HEK293 (cell line): ENCODE measurements around the gene C12orf57.

Source experiments
- CTCF ChIA-PET: fragments of 350-600 bp; formaldehyde crosslinking; extraction: SDS; loops from one replicate; lab custom pipeline; 2021; ENCODE audit warnings: antibody characterized with exemption; lab: Yijun Ruan, JAX
- POLR2A ChIA-PET: fragments of 300-600 bp; formaldehyde crosslinking; extraction: SDS; loops from one replicate; lab custom pipeline; 2020; ENCODE audit warnings: antibody characterized with exemption, inconsistent platforms; lab: Yijun Ruan, JAX
- H3K27ac ChIP-seq: fragments of 200-500 bp; sonication (Bioruptor generic); 2 replicates; pipeline ENCODE4 v1.5.1; 2014; ENCODE audit warnings: low read depth, low read length, control low read depth, inconsistent platforms; ENCODE audit errors: extremely low read depth
- H3K36me3 ChIP-seq, 2 experiments: fragments of 200-500 bp in 1 of 2; sonication (Bioruptor generic) in 1 of 2; 1 replicate in 1 of 2; 2 replicates in 1 of 2; pipeline ENCODE4 v1.5.1; 2014 to 2017; ENCODE audit warnings: inconsistent platforms in 2 of 2, low read length in 2 of 2; ENCODE audit not compliant: control insufficient read depth in 2 of 2, insufficient read depth in 1 of 2
- H3K4me1 ChIP-seq: fragments of 200-500 bp; sonication (Bioruptor generic); 2 replicates; pipeline ENCODE4 v1.5.1; 2014; ENCODE audit warnings: mild to moderate bottlenecking, low read length, inconsistent platforms; ENCODE audit not compliant: control insufficient read depth, insufficient read depth
- H3K4me3 ChIP-seq: 2 replicates; pipeline ENCODE4 v1.5.1; 2011; ENCODE audit warnings: low read depth, mild to moderate bottlenecking, control low read depth, low read length, moderate library complexity
- H3K9me3 ChIP-seq: fragments of 200-500 bp; sonication (Bioruptor generic); 2 replicates; pipeline ENCODE4 v1.5.1; 2014; ENCODE audit warnings: low read depth, low read length, inconsistent platforms; ENCODE audit not compliant: control insufficient read depth, insufficient read depth
- MYNN ChIP-seq: fragments of 450-650 bp; formaldehyde crosslinking; IDR thresholded peaks from 2 replicates; pipeline ENCODE4 v1.5.1; 2016; ENCODE audit warnings: missing biosample characterization, missing genetic modification characterization, borderline replicate concordance
- ZNF138 ChIP-seq: fragments of 450-650 bp; formaldehyde crosslinking; IDR thresholded peaks from 2 replicates; pipeline ENCODE4 v1.5.1; 2016; ENCODE audit warnings: missing biosample characterization, missing genetic modification characterization, borderline replicate concordance
- ZNF174 ChIP-seq: fragments of 450-650 bp; formaldehyde crosslinking; IDR thresholded peaks from 2 replicates; pipeline ENCODE4 v1.5.0; 2017; ENCODE audit warnings: missing biosample characterization, mild to moderate bottlenecking, missing genetic modification characterization
- ZNF24 ChIP-seq: fragments of 450-650 bp; formaldehyde crosslinking; IDR thresholded peaks from 2 replicates; pipeline ENCODE4 v1.5.1; 2016; ENCODE audit warnings: missing biosample characterization, missing genetic modification characterization
- ZNF292 ChIP-seq: fragments of 450-650 bp; formaldehyde crosslinking; IDR thresholded peaks from 2 replicates; pipeline ENCODE4 v1.5.1; 2016; ENCODE audit warnings: low read depth, missing biosample characterization, missing genetic modification characterization, borderline replicate concordance
- ZNF423 ChIP-seq: fragments of 450-650 bp; formaldehyde crosslinking; IDR thresholded peaks from 2 replicates; pipeline ENCODE4 v1.5.1; 2016; ENCODE audit warnings: missing biosample characterization, missing genetic modification characterization
- ZNF433 ChIP-seq: fragments of 450-650 bp; formaldehyde crosslinking; IDR thresholded peaks from 2 replicates; pipeline ENCODE4 v1.5.1; 2016; ENCODE audit warnings: missing biosample characterization, missing genetic modification characterization, low read depth
- ZNF530 ChIP-seq: fragments of 450-650 bp; formaldehyde crosslinking; IDR thresholded peaks from 2 replicates; pipeline ENCODE4 v1.5.1; 2016; ENCODE audit warnings: low read depth, missing biosample characterization, missing genetic modification characterization
- ZNF558 ChIP-seq: fragments of 450-650 bp; formaldehyde crosslinking; IDR thresholded peaks from 2 replicates; pipeline ENCODE4 v1.5.1; 2016; ENCODE audit warnings: missing biosample characterization, missing genetic modification characterization
- ZNF654 ChIP-seq: fragments of 450-650 bp; formaldehyde crosslinking; IDR thresholded peaks from 2 replicates; pipeline ENCODE4 v1.5.1; 2016; ENCODE audit warnings: low read depth, missing biosample characterization, missing genetic modification characterization
- ZSCAN23 ChIP-seq: fragments of 450-650 bp; formaldehyde crosslinking; IDR thresholded peaks from 2 replicates; pipeline ENCODE4 v1.5.1; 2016; ENCODE audit warnings: missing biosample characterization, missing genetic modification characterization
- TF ChIP-seq, protein P1 (sequence below): fragments of 450-650 bp; formaldehyde crosslinking; IDR thresholded peaks from 2 replicates; pipeline ENCODE4 v1.5.1; 2016; ENCODE audit warnings: missing biosample characterization, missing genetic modification characterization, borderline replicate concordance
- TF ChIP-seq, protein P2 (sequence below): fragments of 450-650 bp; formaldehyde crosslinking; IDR thresholded peaks from 2 replicates; pipeline ENCODE4 v1.5.0; 2017; ENCODE audit warnings: missing biosample characterization, missing genetic modification characterization, borderline replicate concordance
- TF ChIP-seq, protein P3 (sequence below): fragments of 450-650 bp; formaldehyde crosslinking; IDR thresholded peaks from 2 replicates; pipeline ENCODE4 v1.5.1; 2016; ENCODE audit warnings: missing biosample characterization, missing genetic modification characterization
- TF ChIP-seq, protein P4 (sequence below): IDR thresholded peaks from 2 replicates; pipeline ENCODE4 v1.6.1; 2011; ENCODE audit warnings: mild to moderate bottlenecking, low read depth, low read length, borderline replicate concordance
- TF ChIP-seq, protein P5 (sequence below): fragments of 450-650 bp; formaldehyde crosslinking; IDR thresholded peaks from 2 replicates; pipeline ENCODE4 v1.5.1; 2016; ENCODE audit warnings: missing biosample characterization, missing genetic modification characterization
- TF ChIP-seq, protein P6 (sequence below): fragments of 450-650 bp; formaldehyde crosslinking; IDR thresholded peaks from 2 replicates; pipeline ENCODE4 v1.5.1; 2016; ENCODE audit warnings: missing biosample characterization, missing genetic modification characterization

The C12orf57 gene

DNA sequence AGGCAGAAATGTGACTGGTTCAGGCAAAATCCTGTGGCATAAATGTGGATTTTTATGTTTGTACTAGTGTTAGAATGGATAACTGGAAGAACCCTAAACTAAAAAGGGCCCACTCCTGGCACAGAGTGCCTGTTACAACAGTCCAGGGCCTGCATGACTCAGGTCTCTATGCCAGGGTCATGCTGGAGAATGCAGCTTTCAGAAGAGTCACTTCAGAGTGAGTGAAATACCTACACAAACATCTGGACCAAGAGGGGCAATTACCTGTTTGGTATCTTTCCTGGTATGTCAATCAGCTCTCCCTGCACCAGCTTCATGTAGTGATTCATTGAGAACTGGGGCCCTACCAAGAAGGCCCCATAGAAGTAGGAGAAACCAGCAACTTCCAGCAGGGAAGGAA lies 36.9 kb downstream of the C12orf57 start:
- POLR2A ChIA-PET: no interaction called here

DNA sequence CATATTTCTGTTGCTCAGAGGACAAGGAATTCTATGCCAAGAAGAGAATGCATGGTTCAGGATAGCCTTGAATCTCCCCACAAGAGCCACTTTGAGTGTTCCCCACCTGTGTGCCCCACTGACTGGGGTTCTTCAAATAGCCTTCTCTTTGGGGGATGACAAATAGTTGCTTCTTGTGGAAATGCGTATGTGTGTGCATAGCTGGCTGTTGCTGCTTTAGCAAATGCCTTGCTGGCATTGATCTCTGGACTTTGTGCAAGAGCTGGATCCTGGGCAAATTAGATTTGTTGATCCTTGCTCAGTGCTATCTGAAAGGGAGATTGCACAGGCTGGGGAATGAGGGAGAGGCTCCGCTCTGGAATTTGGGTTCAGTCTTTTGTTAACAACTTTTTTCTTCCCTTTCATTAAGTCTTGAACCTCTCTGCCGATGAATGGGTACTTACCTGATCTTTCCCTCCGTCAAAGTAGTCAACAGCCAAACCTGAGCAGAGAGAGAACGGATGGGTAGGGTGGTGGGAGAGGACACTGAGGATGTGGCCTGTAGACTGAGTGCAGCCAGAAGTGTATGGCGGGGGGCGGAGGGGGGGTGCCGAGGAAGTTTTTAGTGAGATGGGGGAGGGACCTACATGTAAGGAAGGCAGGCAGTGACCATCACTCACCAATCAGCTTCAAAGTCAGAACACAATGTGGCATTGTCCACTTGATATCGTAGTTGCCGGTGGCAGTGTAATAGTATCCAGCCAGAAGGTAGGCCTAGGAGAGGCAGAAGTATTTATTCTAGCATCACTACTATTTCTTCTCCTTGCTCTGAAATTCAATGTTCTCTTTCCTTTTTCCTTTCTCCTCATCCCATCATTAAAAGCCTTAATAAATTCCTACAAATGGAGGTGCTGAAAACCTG lies 37.6 kb downstream of the C12orf57 start:
- CTCF ChIA-PET: interaction anchor here (0.7 to 1.5 kb wide), 3 partner anchors 17 to 207 kb away, joined by 3 to 5 read pairs (median 4); partner anchors contain the start of gene LPCAT3
- Histone ChIP-seq H3K27ac (no peak overlapping the region), H3K9me3 (no peaks in the 10 kb centered on the region), H3K36me3 (peaks cover 24 to 81% of the 10 kb centered on the region in 2 experiments), H3K4me1 (no peaks in the 10 kb centered on the region), H3K4me3 (no peak overlapping the region)
- TF ChIP-seq, protein P1, sequence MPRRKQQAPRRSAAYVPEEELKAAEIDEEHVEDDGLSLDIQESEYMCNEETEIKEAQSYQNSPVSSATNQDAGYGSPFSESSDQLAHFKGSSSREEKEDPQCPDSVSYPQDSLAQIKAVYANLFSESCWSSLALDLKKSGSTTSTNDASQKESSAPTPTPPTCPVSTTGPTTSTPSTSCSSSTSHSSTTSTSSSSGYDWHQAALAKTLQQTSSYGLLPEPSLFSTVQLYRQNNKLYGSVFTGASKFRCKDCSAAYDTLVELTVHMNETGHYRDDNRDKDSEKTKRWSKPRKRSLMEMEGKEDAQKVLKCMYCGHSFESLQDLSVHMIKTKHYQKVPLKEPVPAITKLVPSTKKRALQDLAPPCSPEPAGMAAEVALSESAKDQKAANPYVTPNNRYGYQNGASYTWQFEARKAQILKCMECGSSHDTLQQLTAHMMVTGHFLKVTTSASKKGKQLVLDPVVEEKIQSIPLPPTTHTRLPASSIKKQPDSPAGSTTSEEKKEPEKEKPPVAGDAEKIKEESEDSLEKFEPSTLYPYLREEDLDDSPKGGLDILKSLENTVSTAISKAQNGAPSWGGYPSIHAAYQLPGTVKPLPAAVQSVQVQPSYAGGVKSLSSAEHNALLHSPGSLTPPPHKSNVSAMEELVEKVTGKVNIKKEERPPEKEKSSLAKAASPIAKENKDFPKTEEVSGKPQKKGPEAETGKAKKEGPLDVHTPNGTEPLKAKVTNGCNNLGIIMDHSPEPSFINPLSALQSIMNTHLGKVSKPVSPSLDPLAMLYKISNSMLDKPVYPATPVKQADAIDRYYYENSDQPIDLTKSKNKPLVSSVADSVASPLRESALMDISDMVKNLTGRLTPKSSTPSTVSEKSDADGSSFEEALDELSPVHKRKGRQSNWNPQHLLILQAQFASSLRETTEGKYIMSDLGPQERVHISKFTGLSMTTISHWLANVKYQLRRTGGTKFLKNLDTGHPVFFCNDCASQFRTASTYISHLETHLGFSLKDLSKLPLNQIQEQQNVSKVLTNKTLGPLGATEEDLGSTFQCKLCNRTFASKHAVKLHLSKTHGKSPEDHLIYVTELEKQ (tag by site-specific recombination): no peak
- TF ChIP-seq ZNF174 (tag by site-specific recombination) (no peak), ZNF433 (tag by site-specific recombination) (no peak), ZNF654 (tag by site-specific recombination) (no peak), ZNF292 (tag by site-specific recombination) (no peak), ZNF558 (no peak), ZNF423 (tag by site-specific recombination) (no peak), ZNF138 (no peak)
- TF ChIP-seq, protein P2, sequence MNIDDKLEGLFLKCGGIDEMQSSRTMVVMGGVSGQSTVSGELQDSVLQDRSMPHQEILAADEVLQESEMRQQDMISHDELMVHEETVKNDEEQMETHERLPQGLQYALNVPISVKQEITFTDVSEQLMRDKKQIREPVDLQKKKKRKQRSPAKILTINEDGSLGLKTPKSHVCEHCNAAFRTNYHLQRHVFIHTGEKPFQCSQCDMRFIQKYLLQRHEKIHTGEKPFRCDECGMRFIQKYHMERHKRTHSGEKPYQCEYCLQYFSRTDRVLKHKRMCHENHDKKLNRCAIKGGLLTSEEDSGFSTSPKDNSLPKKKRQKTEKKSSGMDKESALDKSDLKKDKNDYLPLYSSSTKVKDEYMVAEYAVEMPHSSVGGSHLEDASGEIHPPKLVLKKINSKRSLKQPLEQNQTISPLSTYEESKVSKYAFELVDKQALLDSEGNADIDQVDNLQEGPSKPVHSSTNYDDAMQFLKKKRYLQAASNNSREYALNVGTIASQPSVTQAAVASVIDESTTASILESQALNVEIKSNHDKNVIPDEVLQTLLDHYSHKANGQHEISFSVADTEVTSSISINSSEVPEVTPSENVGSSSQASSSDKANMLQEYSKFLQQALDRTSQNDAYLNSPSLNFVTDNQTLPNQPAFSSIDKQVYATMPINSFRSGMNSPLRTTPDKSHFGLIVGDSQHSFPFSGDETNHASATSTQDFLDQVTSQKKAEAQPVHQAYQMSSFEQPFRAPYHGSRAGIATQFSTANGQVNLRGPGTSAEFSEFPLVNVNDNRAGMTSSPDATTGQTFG (tag by site-specific recombination): no peak
- TF ChIP-seq, protein P3, sequence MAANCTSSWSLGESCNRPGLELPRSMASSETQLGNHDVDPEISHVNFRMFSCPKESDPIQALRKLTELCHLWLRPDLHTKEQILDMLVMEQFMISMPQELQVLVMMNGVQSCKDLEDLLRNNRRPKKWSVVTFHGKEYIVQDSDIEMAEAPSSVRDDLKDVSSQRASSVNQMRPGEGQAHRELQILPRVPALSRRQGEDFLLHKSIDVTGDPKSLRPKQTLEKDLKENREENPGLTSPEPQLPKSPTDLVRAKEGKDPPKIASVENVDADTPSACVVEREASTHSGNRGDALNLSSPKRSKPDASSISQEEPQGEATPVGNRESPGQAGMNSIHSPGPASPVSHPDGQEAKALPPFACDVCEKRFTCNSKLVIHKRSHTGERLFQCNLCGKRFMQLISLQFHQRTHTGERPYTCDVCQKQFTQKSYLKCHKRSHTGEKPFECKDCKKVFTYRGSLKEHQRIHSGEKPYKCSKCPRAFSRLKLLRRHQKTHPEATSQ (tag by site-specific recombination): no peak
- TF ChIP-seq, protein P4, sequence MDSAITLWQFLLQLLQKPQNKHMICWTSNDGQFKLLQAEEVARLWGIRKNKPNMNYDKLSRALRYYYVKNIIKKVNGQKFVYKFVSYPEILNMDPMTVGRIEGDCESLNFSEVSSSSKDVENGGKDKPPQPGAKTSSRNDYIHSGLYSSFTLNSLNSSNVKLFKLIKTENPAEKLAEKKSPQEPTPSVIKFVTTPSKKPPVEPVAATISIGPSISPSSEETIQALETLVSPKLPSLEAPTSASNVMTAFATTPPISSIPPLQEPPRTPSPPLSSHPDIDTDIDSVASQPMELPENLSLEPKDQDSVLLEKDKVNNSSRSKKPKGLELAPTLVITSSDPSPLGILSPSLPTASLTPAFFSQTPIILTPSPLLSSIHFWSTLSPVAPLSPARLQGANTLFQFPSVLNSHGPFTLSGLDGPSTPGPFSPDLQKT: no peak
- TF ChIP-seq, protein P5, sequence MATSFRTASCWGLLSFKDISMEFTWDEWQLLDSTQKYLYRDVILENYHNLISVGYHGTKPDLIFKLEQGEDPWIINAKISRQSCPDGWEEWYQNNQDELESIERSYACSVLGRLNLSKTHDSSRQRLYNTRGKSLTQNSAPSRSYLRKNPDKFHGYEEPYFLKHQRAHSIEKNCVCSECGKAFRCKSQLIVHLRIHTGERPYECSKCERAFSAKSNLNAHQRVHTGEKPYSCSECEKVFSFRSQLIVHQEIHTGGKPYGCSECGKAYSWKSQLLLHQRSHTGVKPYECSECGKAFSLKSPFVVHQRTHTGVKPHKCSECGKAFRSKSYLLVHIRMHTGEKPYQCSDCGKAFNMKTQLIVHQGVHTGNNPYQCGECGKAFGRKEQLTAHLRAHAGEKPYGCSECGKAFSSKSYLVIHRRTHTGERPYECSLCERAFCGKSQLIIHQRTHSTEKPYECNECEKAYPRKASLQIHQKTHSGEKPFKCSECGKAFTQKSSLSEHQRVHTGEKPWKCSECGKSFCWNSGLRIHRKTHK (tag by site-specific recombination): no peak
- POLR2A ChIA-PET: no interaction called here

More for the DNA sequence above, 36.9 kb downstream of the C12orf57 start:
- Histone ChIP-seq H3K27ac (no peak overlapping the region), H3K9me3 (no peaks in the 10 kb centered on the region), H3K36me3 (peaks cover 27 to 88% of the 10 kb centered on the region in 2 experiments), H3K4me1 (no peaks in the 10 kb centered on the region), H3K4me3 (no peak overlapping the region)
- TF ChIP-seq, protein P6, sequence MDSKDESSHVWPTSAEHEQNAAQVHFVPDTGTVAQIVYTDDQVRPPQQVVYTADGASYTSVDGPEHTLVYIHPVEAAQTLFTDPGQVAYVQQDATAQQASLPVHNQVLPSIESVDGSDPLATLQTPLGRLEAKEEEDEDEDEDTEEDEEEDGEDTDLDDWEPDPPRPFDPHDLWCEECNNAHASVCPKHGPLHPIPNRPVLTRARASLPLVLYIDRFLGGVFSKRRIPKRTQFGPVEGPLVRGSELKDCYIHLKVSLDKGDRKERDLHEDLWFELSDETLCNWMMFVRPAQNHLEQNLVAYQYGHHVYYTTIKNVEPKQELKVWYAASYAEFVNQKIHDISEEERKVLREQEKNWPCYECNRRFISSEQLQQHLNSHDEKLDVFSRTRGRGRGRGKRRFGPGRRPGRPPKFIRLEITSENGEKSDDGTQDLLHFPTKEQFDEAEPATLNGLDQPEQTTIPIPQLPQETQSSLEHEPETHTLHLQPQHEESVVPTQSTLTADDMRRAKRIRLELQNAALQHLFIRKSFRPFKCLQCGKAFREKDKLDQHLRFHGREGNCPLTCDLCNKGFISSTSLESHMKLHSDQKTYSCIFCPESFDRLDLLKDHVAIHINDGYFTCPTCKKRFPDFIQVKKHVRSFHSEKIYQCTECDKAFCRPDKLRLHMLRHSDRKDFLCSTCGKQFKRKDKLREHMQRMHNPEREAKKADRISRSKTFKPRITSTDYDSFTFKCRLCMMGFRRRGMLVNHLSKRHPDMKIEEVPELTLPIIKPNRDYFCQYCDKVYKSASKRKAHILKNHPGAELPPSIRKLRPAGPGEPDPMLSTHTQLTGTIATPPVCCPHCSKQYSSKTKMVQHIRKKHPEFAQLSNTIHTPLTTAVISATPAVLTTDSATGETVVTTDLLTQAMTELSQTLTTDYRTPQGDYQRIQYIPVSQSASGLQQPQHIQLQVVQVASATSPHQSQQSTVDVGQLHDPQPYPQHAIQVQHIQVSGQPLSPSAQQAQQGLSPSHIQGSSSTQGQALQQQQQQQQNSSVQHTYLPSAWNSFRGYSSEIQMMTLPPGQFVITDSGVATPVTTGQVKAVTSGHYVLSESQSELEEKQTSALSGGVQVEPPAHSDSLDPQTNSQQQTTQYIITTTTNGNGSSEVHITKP: no peak
- no peak for TF ChIP-seq ZNF530 (tag by site-specific recombination)
- no peak for TF ChIP-seq ZSCAN23 (tag by site-specific recombination)
- no peak for TF ChIP-seq MYNN (tag by site-specific recombination)
- TF ChIP-seq ZNF24 (tag by site-specific recombination): no peak
- CTCF ChIA-PET: interaction anchor here (1.3 to 1.5 kb wide), 2 partner anchors 16 to 37 kb away, joined by 4 to 5 read pairs; partner anchors contain the start of gene LPCAT3
